ENCODE measurements around the gene MPC1.
A peak's percentile ranks its signal among the peaks of the same experiment; 100 is the strongest.
"Not testable (repeated sequence)": the region's sequence is repeated elsewhere in the genome, so short reads cannot be mapped to it uniquely, and the experiment has no call there.

Gene MPC1

GRCh38 chr6:166382500-166382932 lies 224 bp downstream of the MPC1 start:
- peak in 1 of 3 donors; percentile 4 for DNase-seq (ENCODE audit: low read depth in 2 of 3, low spot score in 1 of 3)

GRCh38 chr6:166381733-166382499 lies 824 bp downstream of the MPC1 start:
- DNase-seq (ENCODE audit: low read depth in 2 of 3, low spot score in 1 of 3): peak; percentile 45 to 70 (median 56)

GRCh38 chr6:166381381-166381732 lies 1.4 kb downstream of the MPC1 start:
- no peak for DNase-seq (ENCODE audit: low read depth in 2 of 3, low spot score in 1 of 3)

DNA sequence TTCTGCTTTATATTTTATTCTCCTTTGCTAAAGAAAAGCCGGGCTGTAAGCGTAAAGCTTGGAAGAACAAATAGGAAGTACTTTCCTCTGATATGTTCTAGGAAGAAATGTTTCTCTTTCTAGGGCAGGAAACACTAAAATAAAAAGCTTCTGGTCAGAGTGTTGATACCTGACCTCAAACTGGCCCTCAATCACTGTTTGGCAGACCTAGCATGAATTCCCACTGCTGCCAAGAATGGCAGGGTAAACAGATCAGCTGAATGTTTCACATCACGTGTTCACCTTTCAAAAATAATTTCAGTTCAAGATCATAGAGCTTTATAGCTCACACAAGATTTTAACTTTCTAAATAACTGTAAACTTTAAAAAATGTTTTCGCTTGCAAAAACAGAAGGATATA lies 2.9 kb downstream of the MPC1 start:
- DNase-seq (ENCODE audit: low read depth in 2 of 3, low spot score in 1 of 3): no peak

DNA sequence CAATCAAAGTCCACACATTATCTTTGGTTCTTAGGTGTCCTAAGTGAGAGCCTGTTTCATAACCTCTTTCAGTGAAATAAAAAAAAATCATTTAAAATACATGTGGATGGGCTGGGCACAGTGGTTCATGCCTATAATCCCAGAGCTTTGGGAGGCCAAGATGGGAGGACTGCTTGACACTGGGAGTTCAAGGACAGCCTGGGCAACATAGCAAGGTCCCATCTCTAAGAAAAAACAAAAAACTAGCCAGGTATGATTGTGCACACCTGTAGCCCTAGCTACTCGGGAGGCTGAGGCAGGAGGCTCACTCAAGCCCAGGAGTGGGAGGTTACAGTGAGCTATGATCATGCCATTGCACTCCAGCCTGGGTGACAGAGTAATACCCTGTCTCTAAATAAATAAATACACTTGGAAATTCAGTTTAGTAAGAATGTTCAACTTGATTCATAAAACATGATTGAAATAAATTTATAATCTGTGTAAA lies 3.6 kb downstream of the MPC1 start:
- no peak for DNase-seq (ENCODE audit: low read depth in 2 of 3, low spot score in 1 of 3)

GRCh38 chr6:166377721-166378120 lies 5.0 kb downstream of the MPC1 start:
- DNase-seq (ENCODE audit: low read depth in 2 of 3, low spot score in 1 of 3): no peak

DNA sequence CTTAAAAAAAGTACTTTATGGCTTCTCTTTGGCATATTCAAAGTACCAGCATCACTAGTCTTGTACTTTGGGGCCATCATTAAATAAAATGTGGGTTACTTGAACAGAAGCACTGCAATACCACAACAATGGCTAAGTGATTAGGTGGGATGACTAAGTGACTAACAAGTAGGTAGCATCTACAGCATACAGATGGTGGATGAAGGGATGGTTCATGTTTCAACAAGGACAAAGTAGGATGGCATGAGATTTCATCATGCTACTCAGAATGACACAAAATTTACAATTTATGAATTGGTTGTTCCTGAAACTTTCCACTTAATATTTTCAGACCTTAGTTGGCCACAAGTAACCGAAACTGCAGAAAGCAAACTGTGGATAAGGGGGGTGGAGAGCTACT lies 7.7 kb downstream of the MPC1 start:
- DNase-seq (ENCODE audit: low read depth in 2 of 3, low spot score in 1 of 3): no peak

- no peak for DNase-seq (ENCODE audit: low read depth in 2 of 3, low spot score in 1 of 3)
These were observed 12.3 kb downstream of the MPC1 start for GRCh38 chr6:166370489-166370888.

- no peak for DNase-seq (ENCODE audit: low read depth in 2 of 3, low spot score in 1 of 3)
These were observed 13.0 kb downstream of the MPC1 start for GRCh38 chr6:166369782-166370181.

GRCh38 chr6:166366921-166367320 lies 15.8 kb downstream of the MPC1 start:
- DNase-seq (ENCODE audit: low read depth in 2 of 3, low spot score in 1 of 3): no peak

DNA sequence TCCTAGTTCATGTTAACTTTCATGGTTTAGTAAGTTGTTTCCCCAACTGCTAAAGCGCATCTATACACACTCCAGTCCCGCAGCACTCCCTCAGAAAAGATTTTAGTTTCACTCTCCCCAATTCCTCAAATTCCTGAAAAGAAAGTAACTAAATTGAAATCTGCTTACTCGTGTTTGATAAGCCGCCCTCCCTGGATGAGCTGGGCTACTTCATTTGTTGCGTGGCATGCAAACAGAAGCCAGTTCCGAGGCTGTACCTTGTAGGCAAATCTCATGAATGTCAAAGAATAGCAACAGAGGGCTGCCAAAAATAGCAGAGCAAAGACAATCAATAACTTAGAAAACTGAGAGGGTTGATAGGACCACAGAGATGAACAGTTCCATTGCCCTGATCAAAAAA lies 16.9 kb downstream of the MPC1 start:
- DNase-seq (ENCODE audit: low read depth in 2 of 3, low spot score in 1 of 3): no peak

DNA sequence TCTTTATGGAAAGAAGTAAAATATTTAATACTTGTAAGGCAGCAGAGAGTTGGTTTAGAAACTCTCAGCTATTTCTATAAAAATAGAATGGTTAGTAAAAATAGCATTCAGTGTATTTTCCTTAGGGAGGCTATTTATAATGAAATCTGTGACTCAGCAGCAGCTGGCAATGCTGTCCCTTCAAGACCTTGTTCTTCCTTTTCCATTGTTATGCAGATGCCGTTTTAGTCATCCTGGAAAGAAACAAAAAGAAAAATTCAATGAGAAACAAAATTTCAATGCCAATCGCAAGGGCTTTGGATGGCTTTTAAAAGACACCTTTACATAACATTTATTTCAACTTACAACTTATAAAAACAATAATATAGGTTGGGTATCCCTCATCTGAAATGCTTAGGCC lies 17.5 kb downstream of the MPC1 start:
- DNase-seq (ENCODE audit: low read depth in 2 of 3, low spot score in 1 of 3): no peak

DNA sequence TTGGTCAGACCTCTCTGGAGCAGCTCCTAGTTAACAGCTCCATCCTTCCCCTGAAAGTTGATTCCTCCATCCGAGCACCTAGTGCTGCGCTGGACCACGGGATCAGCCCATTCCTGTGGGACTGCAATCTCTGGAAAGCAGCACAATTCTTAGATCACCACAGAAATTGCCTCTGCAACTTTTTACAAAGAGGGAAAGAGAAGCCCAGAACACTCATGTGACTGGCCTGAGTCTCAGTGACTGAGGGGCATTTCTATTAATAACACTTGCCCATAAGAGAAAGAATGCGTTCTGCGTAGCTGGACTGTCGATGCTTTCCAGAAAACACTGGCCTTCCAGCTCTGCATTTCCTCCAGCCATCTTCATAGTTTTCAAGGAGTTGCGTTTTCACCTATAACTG lies 18.3 kb downstream of the MPC1 start:
- no peak for DNase-seq (ENCODE audit: low read depth in 2 of 3, low spot score in 1 of 3)

- DNase-seq (ENCODE audit: low read depth in 2 of 3, low spot score in 1 of 3): not testable (repeated sequence)
These were observed 20.3 kb downstream of the MPC1 start for GRCh38 chr6:166362427-166362826.

DNA sequence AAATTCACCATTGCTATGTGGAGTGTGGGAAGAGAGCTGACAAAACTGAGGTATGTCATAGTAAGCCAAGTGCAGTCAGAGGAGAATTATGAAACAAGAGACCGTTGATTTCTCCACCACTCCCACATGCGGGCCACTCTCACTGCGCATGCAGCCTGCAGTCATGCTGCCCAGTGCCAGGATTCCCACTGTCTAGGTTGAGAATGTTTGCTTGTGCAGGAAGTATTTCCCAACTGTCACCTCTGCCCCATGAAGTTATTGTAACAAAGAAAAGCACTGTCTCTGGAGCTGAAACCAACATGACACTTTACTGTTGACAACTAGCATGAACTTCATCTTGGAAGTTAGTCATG lies 21.7 kb downstream of the MPC1 start:
- DNase-seq (ENCODE audit: low read depth in 2 of 3, low spot score in 1 of 3): no peak

GRCh38 chr6:166360243-166361076 lies 22.3 kb downstream of the MPC1 start:
- DNase-seq (ENCODE audit: low read depth in 2 of 3, low spot score in 1 of 3): no peak

DNA sequence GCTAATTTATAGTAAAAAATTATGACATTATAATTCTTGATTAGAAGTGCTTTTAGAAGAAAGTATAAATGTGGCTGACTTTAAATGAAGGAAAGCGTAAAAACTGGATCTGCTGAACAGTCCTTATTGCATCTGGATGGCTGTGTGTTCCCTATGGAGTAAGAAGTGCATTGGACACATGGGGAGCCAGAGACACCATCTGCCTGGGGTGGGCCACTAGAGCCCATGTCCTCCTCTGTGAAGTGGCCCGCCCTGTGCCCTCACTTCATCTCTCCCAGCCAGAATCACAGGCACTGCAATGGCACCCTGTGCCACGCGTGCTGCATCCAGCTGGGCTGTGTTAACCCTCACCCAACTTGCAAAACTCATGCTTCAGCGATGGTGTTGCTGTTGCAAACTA lies 27.2 kb downstream of the MPC1 start:
- no peak for DNase-seq (ENCODE audit: low read depth in 2 of 3, low spot score in 1 of 3)

DNA sequence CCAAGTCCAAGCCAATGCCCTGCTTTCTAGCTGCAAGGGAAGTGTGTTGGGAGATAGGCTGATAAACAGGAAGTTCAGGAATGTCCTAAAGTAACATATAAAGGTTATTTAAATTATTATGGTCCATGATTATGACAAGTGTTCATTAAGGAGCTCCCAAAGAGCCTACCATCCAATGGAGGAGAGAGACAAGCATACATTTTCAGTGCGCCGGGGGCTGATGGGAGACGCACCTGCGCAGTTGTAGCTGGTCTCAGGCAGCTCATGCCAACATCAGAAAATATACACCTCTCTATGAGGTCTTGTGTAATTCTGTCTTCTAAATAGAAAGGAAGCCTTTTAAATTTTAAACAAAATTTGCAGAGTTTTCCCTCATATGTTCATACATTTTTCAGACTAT lies 27.8 kb downstream of the MPC1 start:
- DNase-seq (ENCODE audit: low read depth in 2 of 3, low spot score in 1 of 3): no peak

- DNase-seq (ENCODE audit: low read depth in 2 of 3, low spot score in 1 of 3): no peak
These were observed 28.6 kb downstream of the MPC1 start for GRCh38 chr6:166354143-166354542.

DNA sequence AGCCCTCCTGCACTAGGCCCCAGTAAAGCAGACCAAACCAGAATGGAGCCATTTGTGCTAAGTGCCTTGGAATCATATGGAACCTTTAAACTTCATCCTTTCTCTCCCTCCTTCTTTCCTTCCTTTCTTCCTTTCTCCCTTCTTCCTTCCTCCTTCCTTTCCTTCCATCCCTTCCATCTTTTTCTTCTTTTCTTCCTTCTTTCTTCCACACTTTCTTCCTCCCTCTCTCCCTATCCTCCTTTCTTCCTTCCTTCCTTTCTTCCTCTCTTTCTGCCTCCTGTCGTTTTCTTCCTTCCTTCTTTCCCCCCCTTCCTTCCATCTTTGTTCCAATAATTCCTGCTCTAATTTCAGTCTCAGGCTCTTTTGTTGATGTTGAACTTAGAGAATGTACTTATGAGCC lies 29.2 kb downstream of the MPC1 start:
- no peak for DNase-seq (ENCODE audit: low read depth in 2 of 3, low spot score in 1 of 3)

DNA sequence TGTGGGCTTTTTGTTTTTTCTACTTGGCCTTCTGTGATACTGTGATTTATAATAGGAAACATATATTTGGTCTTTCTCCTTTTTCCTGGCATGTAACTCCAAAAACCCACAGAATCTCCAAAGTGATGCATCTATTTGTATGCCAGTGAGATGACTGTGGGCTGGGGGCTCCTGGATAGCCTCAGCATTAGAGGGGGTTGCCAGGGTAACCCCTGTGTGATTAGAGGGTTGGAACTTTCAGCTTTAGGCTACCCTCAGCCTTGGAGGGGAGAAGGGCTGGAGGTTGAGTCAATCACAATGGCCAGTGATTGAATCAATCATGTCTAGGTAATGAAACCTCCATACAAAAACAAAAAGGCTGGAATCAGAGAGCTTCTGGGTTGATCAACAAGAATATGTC lies 29.8 kb downstream of the MPC1 start:
- DNase-seq (ENCODE audit: low read depth in 2 of 3, low spot score in 1 of 3): no peak

DNA sequence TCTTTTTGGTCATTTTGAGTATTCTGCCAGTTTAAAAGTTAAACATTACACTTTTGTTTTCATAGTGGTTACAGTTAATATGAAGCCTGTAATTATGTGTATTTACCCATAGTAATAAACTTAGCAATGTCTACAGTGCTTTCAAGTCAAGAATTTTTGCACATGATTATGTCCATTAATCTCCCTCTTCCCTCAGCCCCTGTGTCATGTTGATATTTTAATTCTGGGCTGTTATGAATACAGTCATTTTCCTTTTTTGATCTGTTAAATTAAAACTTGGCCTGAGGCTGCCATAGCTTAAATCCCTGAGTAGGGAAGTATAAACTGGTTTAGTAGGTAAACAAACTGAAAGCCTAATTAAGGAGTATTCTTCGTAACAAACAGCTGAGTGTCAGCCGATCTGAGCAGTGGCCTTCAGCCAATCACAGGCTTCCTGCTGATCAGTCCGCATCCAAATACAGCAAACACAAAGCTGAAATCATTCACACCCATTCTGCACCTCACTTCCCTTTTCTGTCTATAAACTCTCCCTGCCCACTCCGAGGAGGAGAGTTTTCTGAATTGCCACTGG lies 30.9 kb downstream of the MPC1 start:
- no peak for DNase-seq (ENCODE audit: low read depth in 2 of 3, low spot score in 1 of 3)

All from stimulated activated CD4-positive, alpha-beta T cell treated with anti-CD3 and anti-CD28 coated beads, Interleukin-12 subunit alpha, Interleukin-12 subunit beta, amount 100 ng/mL, for 48 hours (primary cell).